ENCODE data around the gene VILL. TPM values are rescaled to one million over a fixed set of nuclear protein-coding genes. Genes with fewer than 3 reads are reported as not detected.

Gene VILL
- total RNA-seq, 2 experiments from 2014 or later, result 15.4 to 18.3 TPM

DNA sequence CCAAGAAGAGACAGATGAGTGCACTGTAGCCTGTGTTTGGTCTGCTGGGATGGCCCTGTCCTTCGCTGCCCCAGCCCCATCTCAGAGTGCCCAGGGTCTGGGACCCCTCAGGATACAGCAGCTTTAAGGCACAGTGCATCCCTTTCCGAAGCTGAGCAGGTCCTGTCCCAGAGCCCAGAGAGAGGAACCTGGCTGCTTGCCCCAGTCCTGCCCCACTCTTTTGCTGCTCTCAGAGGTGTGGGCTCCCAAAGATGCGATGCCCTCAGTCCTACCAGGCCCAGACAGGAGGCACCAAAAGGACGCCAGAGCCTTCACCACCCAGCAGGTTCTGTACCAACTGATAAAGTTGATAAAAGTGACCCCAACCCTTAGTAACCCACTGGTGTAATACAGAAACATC, 30.6 kb downstream of the VILL start:
- no peak overlapping the region for H3K27ac Mint-ChIP-seq
- H3K4me3 Mint-ChIP-seq, result no peak overlapping the region
- H3K9me3 Mint-ChIP-seq (ENCODE audit: low read depth), result no peaks in the 10 kb centered on the region
- peaks cover 20% of the 10 kb centered on the region for H3K4me1 Mint-ChIP-seq
- peaks cover 12% of the 10 kb centered on the region for H3K36me3 Mint-ChIP-seq
- ATAC-seq (no peak), DNase-seq (no peak)
- H3K27me3 Mint-ChIP-seq, result no peaks in the 10 kb centered on the region
- CTCF ChIA-PET, result interaction anchor here (1.3 to 1.5 kb wide), 3 partner anchors 8 to 54 kb away, joined by 4 read pairs; no protein-coding TSS in a partner anchor

DNA sequence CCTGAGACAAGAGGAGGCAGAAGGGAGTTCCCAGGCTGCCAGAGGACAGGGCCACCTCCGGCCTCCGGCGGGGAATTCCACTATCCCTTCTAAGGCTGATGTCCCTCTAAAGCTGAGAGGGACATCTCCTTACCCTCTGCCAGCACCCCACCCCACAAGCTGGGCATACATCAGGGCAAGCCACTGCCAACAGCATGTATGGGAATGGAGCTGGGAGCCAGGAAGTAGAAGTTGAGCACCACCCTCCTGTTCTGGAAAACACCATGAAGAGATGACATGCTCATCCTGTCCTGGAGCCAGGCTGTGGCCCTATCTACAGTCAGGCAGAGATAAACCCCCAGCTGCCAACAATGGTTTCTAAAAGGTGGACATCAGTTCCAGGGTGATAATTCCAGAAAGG, 31.7 kb downstream of the VILL start:
- H3K4me1 Mint-ChIP-seq, result peaks cover 20% of the 10 kb centered on the region
- ATAC-seq (no peak), DNase-seq (no peak)
- no peak overlapping the region for H3K4me3 Mint-ChIP-seq
- peaks cover 4% of the 10 kb centered on the region for H3K36me3 Mint-ChIP-seq
- CTCF ChIA-PET, result interaction anchor here (0.8 to 1.5 kb wide), 9 partner anchors 9 to 168 kb away, joined by 3 to 6 read pairs (median 4); partner anchors contain the start of gene DLEC1
- H3K9me3 Mint-ChIP-seq (ENCODE audit: low read depth), result no peaks in the 10 kb centered on the region
- H3K27ac Mint-ChIP-seq, result no peak overlapping the region
- no peaks in the 10 kb centered on the region for H3K27me3 Mint-ChIP-seq

DNA sequence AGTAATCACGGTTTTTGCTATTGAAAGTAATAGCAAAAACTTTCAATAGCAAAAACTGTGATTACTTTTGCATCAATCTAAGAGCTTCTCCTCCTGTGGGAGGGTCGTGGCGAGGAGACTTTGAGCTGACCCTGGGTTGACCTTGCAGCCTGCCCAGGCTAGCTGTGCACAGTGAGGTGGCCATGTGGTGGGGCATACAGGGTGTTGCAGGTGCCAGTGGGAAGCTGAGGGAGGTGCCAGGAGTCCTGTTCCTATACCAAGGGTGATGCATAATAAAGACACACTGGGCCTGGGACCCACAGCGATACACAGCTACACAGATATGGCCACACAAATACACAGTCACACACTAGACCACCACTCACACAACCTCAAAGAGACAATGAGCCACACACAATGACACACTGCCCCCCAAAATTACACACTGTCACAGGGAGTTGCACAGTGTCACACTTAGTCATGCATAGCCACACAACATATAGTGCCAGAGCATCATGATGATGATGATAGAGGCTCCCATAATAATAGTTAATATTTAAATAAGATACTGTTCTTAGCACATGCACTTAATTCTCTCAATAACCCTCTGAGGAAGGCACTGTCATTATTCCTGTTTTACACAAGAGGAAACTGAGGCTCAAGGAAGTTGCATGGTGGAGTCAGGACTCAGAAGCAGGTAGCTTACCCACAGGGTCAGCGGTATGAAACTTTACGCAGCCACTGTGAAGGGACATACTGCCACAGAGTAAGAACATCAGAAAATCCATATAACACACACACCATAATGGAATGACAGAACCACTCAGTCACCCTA, 32.5 kb downstream of the VILL start:
- peak overlapping the region; percentile 80 for H3K4me3 Mint-ChIP-seq
- no peak for DNase-seq
- peak overlapping the region; percentile 94 for H3K27ac Mint-ChIP-seq
- H3K36me3 Mint-ChIP-seq, result peaks cover 4% of the 10 kb centered on the region
- peaks cover 5% of the 10 kb centered on the region for H3K27me3 Mint-ChIP-seq
- no peak for ATAC-seq
- H3K9me3 Mint-ChIP-seq (ENCODE audit: low read depth), result no peaks in the 10 kb centered on the region
- CTCF ChIA-PET, result interaction anchor here (0.8 to 1.5 kb wide), 6 partner anchors 16 to 56 kb away, joined by 4 to 6 read pairs (median 4); partner anchors contain the start of gene DLEC1
- H3K4me1 Mint-ChIP-seq, result peaks cover 20% of the 10 kb centered on the region

DNA sequence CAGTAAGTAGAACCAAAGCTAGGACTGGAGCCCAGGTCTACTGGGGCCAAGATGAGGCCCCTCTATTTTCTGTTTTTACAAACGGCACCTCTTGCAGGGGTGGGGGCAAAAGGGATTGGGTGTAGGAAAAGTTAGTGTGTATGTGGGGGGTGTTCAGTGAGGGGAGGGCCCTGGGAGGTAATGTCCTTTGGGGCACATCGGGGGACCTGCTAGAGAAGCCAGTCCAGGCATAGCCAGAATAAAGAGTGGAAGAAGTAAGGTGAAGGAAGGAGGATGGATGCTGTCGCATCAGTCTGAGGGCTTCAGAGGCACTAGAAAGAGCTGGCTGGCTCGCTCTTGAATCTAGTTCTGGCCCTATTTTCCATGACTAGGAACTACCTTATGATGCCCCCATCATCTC, 36.3 kb downstream of the VILL start:
- Mint-ChIP-seq H3K9me3 (ENCODE audit: low read depth) (no peaks in the 10 kb centered on the region), H3K4me3 (no peak overlapping the region)

DNA sequence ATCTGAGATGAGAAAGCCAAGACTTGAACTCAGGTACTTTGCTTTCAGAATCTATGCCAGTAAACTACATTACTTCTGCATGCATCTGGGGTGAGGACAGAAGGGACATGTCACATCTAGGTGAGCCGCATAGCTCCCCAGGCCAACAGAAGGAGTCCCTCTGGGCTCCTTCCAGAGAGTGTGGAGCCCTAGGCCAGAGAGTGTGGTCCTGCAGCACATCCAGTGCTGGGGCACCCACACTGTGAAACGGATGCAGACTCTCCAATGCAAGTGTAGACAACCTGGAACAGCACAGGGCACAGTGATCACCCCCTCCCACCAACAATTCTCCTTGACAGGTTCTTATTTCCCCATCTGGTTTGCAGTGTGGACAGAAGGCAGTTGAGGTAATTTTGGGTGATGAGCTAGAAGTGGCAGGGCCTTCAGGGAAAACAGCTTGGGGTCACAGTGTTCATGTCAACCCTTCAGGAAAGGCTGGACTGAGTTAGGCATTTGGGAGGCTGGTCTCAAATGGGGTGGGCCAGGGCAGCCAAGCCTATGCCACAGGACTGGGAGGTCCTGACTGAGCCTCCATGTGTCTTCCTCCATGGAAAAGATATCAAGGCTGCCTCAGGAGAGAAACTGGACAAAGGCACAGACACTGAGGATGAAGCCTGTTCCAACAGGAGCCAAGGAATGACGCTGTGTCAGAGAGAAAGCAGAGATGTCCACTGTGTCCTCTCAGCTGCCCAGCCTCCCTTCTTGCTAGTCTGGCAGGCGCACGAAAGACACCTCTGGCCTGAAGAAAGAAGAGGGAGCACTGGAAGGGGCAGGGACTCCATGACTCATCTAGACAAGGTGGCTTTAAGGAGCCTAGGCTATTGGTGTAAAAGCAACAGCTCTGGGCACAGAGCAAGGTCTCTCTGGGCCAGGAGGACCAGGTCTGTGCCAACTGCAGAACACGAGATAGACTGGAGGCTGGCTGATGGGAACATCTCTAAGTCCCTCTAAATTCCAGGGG, 37.2 kb downstream of the VILL start:
- no peaks in the 10 kb centered on the region for H3K9me3 Mint-ChIP-seq (ENCODE audit: low read depth)
- CTCF ChIA-PET, result interaction anchor here (1.3 kb wide), 1 partner anchor 31 kb away, joined by 5 read pairs; no protein-coding TSS in a partner anchor
- H3K27me3 Mint-ChIP-seq, result peaks cover 13% of the 10 kb centered on the region
- H3K4me3 Mint-ChIP-seq, result no peak overlapping the region
- ATAC-seq (no peak), DNase-seq (no peak)
- H3K27ac Mint-ChIP-seq, result no peak overlapping the region
- no peaks in the 10 kb centered on the region for H3K36me3 Mint-ChIP-seq
- H3K4me1 Mint-ChIP-seq, result peaks cover 38% of the 10 kb centered on the region

More for the DNA sequence above, 36.3 kb downstream of the VILL start:
- Mint-ChIP-seq H3K27ac (no peak overlapping the region), H3K36me3 (no peaks in the 10 kb centered on the region), H3K27me3 (peaks cover 13% of the 10 kb centered on the region), H3K4me1 (peaks cover 35% of the 10 kb centered on the region)
- ATAC-seq (no peak), DNase-seq (no peak)
- CTCF ChIA-PET, result interaction anchor here (1.3 kb wide), 1 partner anchor 30 kb away, joined by 5 read pairs; no protein-coding TSS in a partner anchor

DNA sequence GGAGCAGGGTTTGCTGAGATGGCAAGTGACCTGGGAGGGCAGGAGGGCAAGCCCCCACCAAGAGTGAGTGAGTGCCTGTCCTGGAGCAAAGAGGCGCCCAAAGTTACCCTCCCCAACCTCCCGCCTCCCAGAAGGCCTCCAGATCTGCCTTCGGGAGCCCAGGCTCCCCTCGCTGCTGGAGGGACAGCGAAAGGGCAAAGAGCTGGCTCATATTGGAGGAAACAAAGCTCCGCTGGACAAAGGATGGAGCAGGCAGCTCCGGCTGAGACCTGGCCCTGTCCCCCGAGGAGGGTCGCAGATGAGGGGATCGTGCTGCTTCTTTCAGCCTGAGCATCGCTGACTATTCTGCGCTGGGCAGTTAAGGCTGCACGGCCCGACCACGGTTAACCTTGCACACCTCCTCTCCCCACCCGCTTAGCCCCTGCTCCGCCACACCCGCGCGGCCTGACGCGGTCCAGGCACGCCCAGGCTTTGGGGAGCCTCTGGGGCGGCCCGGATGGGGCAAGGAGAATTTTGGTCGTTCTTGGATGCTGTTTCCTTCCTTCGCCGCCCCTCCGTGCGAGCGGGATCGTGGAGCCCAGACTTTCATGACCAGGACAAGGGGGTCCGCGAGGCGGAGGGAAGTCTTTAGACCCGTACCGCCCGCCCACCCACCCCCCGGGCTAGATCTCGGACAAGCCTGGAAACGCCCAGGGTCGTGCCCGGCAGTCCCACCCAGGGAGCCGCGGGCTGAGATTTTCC, 38.2 kb downstream of the VILL start:
- CTCF ChIA-PET, result interaction anchor here (0.9 to 1.0 kb wide), 2 partner anchors 10 to 31 kb away, joined by 4 read pairs; partner anchors contain the start of gene DLEC1
- ATAC-seq (no peak), DNase-seq (no peak)
- Mint-ChIP-seq H3K27me3 (peaks cover 15% of the 10 kb centered on the region), H3K4me3 (no peak overlapping the region), H3K36me3 (no peaks in the 10 kb centered on the region), H3K9me3 (ENCODE audit: low read depth) (no peaks in the 10 kb centered on the region), H3K4me1 (peaks cover 29% of the 10 kb centered on the region), H3K27ac (no peak overlapping the region)

DNA sequence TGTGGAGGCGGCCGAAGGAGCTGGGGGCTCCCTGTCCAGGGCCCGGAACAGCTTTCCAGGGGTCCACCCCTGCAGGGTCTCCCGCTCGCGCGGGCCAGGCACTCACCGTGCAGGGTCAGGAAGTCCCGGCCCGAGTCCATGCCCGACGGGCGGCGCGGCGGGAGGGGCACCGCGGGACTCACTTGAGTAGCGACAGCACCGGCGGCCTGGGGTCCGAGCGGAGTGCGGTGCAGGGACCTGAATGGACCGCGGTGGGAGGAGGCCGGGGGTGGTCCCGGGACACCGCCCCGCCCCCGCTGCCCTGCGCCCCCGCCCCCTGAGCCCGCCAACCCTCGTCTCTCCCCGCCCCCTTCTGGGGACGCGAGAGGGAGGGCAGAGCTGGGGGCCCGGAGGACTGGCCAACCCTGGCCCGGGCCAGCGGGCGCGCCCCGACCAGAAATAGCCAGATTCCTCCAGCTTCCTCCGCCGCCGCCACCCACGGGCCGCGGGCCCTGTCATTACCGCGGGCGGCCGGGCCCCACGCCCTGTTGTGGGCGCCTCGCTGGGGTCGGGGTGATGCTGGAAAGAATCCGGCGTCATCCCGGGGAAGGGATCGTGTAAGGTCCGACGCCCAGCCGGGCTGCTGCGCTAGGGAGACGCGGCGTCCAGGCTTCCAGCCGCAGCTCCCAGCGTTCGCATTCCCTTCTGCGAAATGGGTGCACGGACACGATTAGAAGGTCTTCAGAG, 39.0 kb downstream of the VILL start, which contains the start of gene PLCD1:
Gene PLCD1, minus strand, starts transcription at position 243 of the 726 bp plus-strand sequence. Its CDS starts 103 bp downstream, at position 140.
- CTCF ChIA-PET, result interaction anchor here (0.5 to 1.0 kb wide), 3 partner anchors 9 to 242 kb away, joined by 3 to 4 read pairs (median 4); partner anchors contain the start of gene DLEC1
- peaks cover 25% of the 10 kb centered on the region for H3K4me1 Mint-ChIP-seq
- no peaks in the 10 kb centered on the region for H3K9me3 Mint-ChIP-seq (ENCODE audit: low read depth)
- no peak for DNase-seq
- no peak for ATAC-seq
- H3K4me3 Mint-ChIP-seq, result peak within 1 kb of the TSS; percentile 51
- peaks cover 15% of the 10 kb centered on the region for H3K27me3 Mint-ChIP-seq
- H3K27ac Mint-ChIP-seq, result no peak within 1 kb of the TSS
- no peaks in the 10 kb centered on the region for H3K36me3 Mint-ChIP-seq

DNA sequence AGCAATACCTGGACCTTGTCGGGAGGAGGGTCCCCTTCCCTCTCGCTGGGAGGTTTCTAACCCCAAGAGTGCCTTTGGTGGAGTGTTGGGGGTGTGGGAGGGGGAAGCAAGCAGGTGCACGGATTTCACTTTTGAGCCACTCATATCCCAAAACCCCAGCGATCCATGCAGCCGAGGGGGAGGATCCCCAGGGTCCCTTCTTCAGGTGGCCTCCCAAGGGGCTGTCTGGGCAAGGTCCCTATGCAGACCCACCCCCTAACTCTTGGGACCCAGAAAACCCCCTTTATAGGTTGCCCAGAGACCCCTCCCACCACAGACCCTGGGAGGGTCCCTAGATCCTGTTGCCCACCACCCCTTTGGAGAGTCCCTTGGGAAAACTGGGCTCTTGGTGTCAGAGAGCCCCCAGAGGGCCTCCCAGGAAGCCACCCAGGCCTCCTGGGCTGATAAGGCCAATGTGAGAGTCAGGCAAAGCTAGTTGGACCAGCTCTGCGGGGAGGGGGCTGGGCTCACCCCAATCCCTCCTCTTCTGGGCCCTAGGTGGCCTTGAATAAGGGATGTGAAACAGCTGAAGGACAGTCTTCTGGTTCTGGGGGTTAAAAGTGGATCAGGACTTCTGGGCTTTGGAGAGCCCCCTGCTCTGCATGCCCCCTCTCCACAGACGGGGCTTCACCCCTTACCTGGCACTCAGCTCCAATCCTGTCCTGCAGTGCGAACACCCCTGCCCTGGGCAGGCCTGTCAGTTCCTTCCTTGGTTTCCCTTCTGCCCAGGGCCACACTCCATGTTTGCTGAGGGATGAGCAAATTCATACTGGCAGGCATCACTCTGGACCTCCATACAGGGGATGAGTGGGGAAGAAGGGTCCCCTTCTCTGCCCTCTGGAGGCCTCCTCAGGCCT, 39.8 kb downstream of the VILL start:
- no peak for ATAC-seq
- no peaks in the 10 kb centered on the region for H3K9me3 Mint-ChIP-seq (ENCODE audit: low read depth)
- no peak overlapping the region for H3K27ac Mint-ChIP-seq
- H3K27me3 Mint-ChIP-seq, result peaks cover 15% of the 10 kb centered on the region
- CTCF ChIA-PET, result interaction anchor here (0.5 to 1.5 kb wide), 4 partner anchors 9 to 241 kb away, joined by 3 to 4 read pairs (median 4); partner anchors contain the start of gene DLEC1
- H3K36me3 Mint-ChIP-seq, result no peaks in the 10 kb centered on the region
- H3K4me1 Mint-ChIP-seq, result peaks cover 24% of the 10 kb centered on the region
- no peak for DNase-seq
- H3K4me3 Mint-ChIP-seq, result peak overlapping the region; percentile 51

DNA sequence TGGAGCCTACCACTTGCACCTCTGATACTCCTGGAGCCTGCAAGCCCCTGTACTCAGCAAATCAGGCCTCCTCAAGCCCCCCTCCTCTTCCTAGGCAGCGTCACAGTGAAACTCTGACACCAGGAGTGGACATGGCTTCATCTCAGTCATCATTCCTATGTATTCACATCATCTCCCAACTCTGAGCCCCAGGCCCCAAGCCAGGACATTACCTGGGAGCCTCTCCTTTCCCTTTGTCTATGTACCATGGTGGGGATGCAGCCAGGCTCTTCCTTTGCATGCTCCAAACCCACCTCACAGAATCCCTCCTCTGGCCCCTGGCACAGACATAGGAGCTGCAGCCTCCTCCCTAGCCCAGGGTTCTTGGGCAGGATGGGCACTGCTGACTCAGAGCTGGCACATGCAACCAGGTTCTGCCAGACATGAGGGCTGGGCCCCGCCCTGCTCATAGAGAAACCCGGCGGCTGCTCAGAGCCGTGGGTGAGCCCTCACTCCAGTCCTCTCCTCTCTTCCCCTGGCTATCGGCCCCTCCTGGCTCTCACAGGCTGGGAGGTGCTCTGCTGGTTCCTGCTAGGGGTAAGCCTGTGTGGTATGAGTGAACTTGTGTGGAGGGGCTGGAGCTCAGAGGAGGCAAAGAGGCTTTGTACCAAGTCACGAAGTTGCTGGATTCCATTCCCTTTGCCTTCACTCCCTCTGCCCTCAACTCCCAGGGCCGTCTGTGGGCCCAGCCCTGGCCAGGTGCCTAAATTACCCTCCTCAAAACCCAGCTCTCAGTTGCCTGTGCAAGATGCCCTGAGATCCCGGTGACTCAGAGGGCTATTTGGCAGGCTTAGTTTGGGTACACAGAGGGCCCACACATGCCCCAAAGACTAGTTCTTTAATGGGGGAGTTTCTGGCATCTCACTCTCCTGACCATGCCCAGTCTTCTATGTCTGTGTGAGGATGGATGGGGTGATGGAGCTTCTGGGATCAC, 40.7 kb downstream of the VILL start:
- H3K9me3 Mint-ChIP-seq (ENCODE audit: low read depth), result no peaks in the 10 kb centered on the region
- no peak overlapping the region for H3K4me3 Mint-ChIP-seq
- ATAC-seq (peak; percentile 67), DNase-seq (peak; percentile 60)
- CTCF ChIA-PET, result interaction anchor here (1.2 to 1.5 kb wide), 2 partner anchors 34 to 57 kb away, joined by 3 to 4 read pairs; no protein-coding TSS in a partner anchor
- H3K27me3 Mint-ChIP-seq, result peaks cover 15% of the 10 kb centered on the region
- H3K4me1 Mint-ChIP-seq, result peaks cover 18% of the 10 kb centered on the region
- H3K36me3 Mint-ChIP-seq, result no peaks in the 10 kb centered on the region
- peak overlapping the region; percentile 56 for H3K27ac Mint-ChIP-seq

DNA sequence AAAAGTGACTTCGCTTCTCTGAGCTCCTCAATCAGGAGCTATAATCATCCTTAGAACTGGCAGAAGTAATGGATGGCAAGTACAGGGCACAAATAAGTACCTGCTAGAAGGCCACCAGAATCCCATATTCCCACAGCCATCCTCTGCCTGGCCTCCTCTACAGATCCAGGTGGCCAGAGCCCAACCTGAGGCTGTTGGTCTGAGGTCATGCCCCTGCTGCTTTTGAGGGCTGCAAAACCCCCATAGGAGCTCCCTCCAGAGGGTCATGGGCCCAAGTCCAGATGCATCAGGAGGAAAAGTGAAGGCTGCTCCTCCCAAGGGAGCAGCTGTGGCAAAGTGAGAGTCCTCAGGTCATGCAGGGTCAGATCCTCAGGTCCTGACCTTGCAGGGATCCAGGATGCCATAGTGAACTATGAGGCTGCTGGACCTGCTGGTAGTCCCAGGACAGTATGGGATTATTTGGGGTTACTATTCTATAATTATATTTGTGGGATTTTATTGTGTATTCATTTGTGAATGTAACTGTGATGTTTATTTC, 41.8 kb downstream of the VILL start:
- no peak overlapping the region for H3K27ac Mint-ChIP-seq
- peaks cover 18% of the 10 kb centered on the region for H3K4me1 Mint-ChIP-seq
- H3K4me3 Mint-ChIP-seq, result no peak overlapping the region
- H3K27me3 Mint-ChIP-seq, result peaks cover 15% of the 10 kb centered on the region
- no peak for DNase-seq
- CTCF ChIA-PET, result interaction anchor here (3.5 kb wide), 1 partner anchor 29 kb away, joined by 10 read pairs; no protein-coding TSS in a partner anchor
- H3K9me3 Mint-ChIP-seq (ENCODE audit: low read depth), result no peaks in the 10 kb centered on the region
- H3K36me3 Mint-ChIP-seq, result no peaks in the 10 kb centered on the region
- ATAC-seq, result no peak
